Measurements from ENCODE around the gene NUP37. TPM values are rescaled to one million over a fixed set of nuclear protein-coding genes. Genes with fewer than 3 reads are reported as not detected.

Gene NUP37
- total and polyA plus RNA-seq, 2 experiments from 2014 or later: 68.7 to 79.4 TPM

DNA sequence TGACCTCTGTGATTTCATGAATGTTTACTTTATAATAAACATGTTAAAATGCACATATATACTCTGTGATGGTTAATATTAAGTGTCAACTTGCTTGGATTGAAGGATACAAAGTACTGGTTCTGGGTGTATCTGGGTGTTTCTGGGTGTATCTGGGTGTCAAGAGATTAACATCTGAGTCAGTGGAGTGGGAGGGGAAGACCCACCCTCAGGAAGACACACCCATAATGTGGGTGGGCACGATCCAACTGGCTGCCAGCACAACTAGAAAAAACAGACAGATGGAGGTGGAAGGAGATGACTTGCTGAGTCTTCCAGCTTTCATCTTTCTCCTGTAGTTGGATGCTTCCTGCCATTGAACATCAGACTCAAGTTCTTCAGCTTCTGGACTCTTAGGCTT is 11.9 kb downstream of the NUP37 start:
- peaks cover 41% of the 10 kb centered on the region; the same call in 1 of the 2 replicates for H3K36me3 ChIP-seq (ENCODE audit: insufficient read depth)
- Mint-ChIP-seq H3K4me1 (peaks cover 5% of the 10 kb centered on the region), H3K9me3 (no peaks in the 10 kb centered on the region; the same call in 2 of the 3 replicates), H3K36me3 (ENCODE audit: low read depth) (peaks cover 80% of the 10 kb centered on the region), H3K4me3 (no peak overlapping the region), H3K27ac (no peak overlapping the region), H3K27me3 (ENCODE audit: insufficient read depth, low read depth, poor library complexity) (no peaks in the 10 kb centered on the region)
- no peak for DNase-seq (ENCODE audit: low spot score)
- H3F3A ChIP-seq (replicated peaks; ENCODE audit: low read depth): no peaks in the 10 kb centered on the region
- H2AFZ ChIP-seq: no peak overlapping the region
- H4K20me1 ChIP-seq (replicated peaks; ENCODE audit: insufficient read depth): no peaks in the 10 kb centered on the region; the same call in 1 of the 2 replicates
- H3K4me1 ChIP-seq (ENCODE audit: insufficient read depth): peaks cover 5% of the 10 kb centered on the region
- no peak overlapping the region for H3K4me2 ChIP-seq
- no peak overlapping the region for H3K4me3 ChIP-seq
- TF ChIP-seq, protein P1, sequence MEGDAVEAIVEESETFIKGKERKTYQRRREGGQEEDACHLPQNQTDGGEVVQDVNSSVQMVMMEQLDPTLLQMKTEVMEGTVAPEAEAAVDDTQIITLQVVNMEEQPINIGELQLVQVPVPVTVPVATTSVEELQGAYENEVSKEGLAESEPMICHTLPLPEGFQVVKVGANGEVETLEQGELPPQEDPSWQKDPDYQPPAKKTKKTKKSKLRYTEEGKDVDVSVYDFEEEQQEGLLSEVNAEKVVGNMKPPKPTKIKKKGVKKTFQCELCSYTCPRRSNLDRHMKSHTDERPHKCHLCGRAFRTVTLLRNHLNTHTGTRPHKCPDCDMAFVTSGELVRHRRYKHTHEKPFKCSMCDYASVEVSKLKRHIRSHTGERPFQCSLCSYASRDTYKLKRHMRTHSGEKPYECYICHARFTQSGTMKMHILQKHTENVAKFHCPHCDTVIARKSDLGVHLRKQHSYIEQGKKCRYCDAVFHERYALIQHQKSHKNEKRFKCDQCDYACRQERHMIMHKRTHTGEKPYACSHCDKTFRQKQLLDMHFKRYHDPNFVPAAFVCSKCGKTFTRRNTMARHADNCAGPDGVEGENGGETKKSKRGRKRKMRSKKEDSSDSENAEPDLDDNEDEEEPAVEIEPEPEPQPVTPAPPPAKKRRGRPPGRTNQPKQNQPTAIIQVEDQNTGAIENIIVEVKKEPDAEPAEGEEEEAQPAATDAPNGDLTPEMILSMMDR (conservative IDR thresholded peaks at IDR 0.05; ENCODE audit: low read depth in 2 of 2): no peak
- H3K27ac ChIP-seq (ENCODE audit: low read depth): no peak overlapping the region
- peaks cover 8% of the 10 kb centered on the region for H3K79me2 ChIP-seq (replicated peaks; ENCODE audit: insufficient read depth)
- H3K9me2 ChIP-seq (ENCODE audit: insufficient read depth): no peaks in the 10 kb centered on the region
- no peak for ATAC-seq
- no peaks in the 10 kb centered on the region for H3K27me3 ChIP-seq (ENCODE audit: insufficient read depth)

DNA sequence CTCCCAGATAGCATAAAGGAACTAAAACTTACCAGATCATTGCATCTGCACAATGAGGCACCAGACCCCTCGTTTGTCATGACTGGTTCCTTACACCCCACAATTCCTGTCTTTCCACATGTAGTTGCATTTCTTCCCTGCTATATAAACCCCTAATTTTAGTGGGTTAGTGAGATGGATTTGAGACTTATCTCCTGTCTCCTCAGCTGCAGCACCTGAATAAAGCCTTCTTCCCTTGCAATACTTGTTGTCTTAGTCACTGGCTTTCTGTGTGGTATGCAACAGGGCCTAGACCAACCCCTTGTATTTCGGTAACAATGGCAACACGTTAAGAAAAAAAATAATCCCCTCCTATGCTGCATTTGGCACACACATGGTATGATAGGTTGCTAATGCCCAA is 13.0 kb downstream of the NUP37 start:
- no peak overlapping the region for H3K4me2 ChIP-seq
- peaks cover 87% of the 10 kb centered on the region for H3K36me3 Mint-ChIP-seq (ENCODE audit: low read depth)
- no peak overlapping the region for H3K27ac Mint-ChIP-seq
- no peak overlapping the region for H3K4me3 Mint-ChIP-seq
- H3K27ac ChIP-seq (ENCODE audit: low read depth): no peak overlapping the region
- DNase-seq (ENCODE audit: low spot score) (no peak), ATAC-seq (no peak)
- H3F3A ChIP-seq (replicated peaks; ENCODE audit: low read depth): no peaks in the 10 kb centered on the region
- peaks cover 8% of the 10 kb centered on the region for H3K79me2 ChIP-seq (replicated peaks; ENCODE audit: insufficient read depth)
- no peak overlapping the region for H3K4me3 ChIP-seq
- H3K27me3 ChIP-seq (ENCODE audit: insufficient read depth): no peaks in the 10 kb centered on the region
- no peaks in the 10 kb centered on the region for H3K4me1 Mint-ChIP-seq
- H3K27me3 Mint-ChIP-seq (ENCODE audit: insufficient read depth, low read depth, poor library complexity): no peaks in the 10 kb centered on the region
- peaks cover 38% of the 10 kb centered on the region; the same call in 1 of the 2 replicates for H3K36me3 ChIP-seq (ENCODE audit: insufficient read depth)
- no peak overlapping the region for H2AFZ ChIP-seq
- no peaks in the 10 kb centered on the region; the same call in 2 of the 3 replicates for H3K9me3 Mint-ChIP-seq
- H4K20me1 ChIP-seq (replicated peaks; ENCODE audit: insufficient read depth): no peaks in the 10 kb centered on the region; the same call in 1 of the 2 replicates
- H3K9me2 ChIP-seq (ENCODE audit: insufficient read depth): no peaks in the 10 kb centered on the region
- no peaks in the 10 kb centered on the region for H3K4me1 ChIP-seq (ENCODE audit: insufficient read depth)
- TF ChIP-seq ZNF114 (CRISPR knock-in tag; IDR thresholded peaks at IDR 0.05) (no peak), JUNB (IDR thresholded peaks at IDR 0.05; ENCODE audit: unreplicated experiment) (no peak), EZH2phosphoT487 (IDR thresholded peaks at IDR 0.05; ENCODE audit: unreplicated experiment) (no peak), ZNF331 (CRISPR knock-in tag; IDR thresholded peaks at IDR 0.05; ENCODE audit: low read depth) (no peak), STAT1 (IDR thresholded peaks at IDR 0.05; ENCODE audit: unreplicated experiment) (no peak), CREB1 (CRISPR knock-in tag; IDR thresholded peaks at IDR 0.05; ENCODE audit: low read depth) (no peak), EZH2 (IDR thresholded peaks at IDR 0.05; ENCODE audit: low read depth, unreplicated experiment) (no peak), POLR2AphosphoS5 (IDR thresholded peaks at IDR 0.05; ENCODE audit: low read depth) (no peak)
- TF ChIP-seq, protein P2, sequence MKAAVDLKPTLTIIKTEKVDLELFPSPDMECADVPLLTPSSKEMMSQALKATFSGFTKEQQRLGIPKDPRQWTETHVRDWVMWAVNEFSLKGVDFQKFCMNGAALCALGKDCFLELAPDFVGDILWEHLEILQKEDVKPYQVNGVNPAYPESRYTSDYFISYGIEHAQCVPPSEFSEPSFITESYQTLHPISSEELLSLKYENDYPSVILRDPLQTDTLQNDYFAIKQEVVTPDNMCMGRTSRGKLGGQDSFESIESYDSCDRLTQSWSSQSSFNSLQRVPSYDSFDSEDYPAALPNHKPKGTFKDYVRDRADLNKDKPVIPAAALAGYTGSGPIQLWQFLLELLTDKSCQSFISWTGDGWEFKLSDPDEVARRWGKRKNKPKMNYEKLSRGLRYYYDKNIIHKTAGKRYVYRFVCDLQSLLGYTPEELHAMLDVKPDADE (IDR thresholded peaks at IDR 0.05): no peak
- TF ChIP-seq, protein P1 (conservative IDR thresholded peaks at IDR 0.05; ENCODE audit: low read depth in 2 of 2): no peak
- TF ChIP-seq, protein P3, sequence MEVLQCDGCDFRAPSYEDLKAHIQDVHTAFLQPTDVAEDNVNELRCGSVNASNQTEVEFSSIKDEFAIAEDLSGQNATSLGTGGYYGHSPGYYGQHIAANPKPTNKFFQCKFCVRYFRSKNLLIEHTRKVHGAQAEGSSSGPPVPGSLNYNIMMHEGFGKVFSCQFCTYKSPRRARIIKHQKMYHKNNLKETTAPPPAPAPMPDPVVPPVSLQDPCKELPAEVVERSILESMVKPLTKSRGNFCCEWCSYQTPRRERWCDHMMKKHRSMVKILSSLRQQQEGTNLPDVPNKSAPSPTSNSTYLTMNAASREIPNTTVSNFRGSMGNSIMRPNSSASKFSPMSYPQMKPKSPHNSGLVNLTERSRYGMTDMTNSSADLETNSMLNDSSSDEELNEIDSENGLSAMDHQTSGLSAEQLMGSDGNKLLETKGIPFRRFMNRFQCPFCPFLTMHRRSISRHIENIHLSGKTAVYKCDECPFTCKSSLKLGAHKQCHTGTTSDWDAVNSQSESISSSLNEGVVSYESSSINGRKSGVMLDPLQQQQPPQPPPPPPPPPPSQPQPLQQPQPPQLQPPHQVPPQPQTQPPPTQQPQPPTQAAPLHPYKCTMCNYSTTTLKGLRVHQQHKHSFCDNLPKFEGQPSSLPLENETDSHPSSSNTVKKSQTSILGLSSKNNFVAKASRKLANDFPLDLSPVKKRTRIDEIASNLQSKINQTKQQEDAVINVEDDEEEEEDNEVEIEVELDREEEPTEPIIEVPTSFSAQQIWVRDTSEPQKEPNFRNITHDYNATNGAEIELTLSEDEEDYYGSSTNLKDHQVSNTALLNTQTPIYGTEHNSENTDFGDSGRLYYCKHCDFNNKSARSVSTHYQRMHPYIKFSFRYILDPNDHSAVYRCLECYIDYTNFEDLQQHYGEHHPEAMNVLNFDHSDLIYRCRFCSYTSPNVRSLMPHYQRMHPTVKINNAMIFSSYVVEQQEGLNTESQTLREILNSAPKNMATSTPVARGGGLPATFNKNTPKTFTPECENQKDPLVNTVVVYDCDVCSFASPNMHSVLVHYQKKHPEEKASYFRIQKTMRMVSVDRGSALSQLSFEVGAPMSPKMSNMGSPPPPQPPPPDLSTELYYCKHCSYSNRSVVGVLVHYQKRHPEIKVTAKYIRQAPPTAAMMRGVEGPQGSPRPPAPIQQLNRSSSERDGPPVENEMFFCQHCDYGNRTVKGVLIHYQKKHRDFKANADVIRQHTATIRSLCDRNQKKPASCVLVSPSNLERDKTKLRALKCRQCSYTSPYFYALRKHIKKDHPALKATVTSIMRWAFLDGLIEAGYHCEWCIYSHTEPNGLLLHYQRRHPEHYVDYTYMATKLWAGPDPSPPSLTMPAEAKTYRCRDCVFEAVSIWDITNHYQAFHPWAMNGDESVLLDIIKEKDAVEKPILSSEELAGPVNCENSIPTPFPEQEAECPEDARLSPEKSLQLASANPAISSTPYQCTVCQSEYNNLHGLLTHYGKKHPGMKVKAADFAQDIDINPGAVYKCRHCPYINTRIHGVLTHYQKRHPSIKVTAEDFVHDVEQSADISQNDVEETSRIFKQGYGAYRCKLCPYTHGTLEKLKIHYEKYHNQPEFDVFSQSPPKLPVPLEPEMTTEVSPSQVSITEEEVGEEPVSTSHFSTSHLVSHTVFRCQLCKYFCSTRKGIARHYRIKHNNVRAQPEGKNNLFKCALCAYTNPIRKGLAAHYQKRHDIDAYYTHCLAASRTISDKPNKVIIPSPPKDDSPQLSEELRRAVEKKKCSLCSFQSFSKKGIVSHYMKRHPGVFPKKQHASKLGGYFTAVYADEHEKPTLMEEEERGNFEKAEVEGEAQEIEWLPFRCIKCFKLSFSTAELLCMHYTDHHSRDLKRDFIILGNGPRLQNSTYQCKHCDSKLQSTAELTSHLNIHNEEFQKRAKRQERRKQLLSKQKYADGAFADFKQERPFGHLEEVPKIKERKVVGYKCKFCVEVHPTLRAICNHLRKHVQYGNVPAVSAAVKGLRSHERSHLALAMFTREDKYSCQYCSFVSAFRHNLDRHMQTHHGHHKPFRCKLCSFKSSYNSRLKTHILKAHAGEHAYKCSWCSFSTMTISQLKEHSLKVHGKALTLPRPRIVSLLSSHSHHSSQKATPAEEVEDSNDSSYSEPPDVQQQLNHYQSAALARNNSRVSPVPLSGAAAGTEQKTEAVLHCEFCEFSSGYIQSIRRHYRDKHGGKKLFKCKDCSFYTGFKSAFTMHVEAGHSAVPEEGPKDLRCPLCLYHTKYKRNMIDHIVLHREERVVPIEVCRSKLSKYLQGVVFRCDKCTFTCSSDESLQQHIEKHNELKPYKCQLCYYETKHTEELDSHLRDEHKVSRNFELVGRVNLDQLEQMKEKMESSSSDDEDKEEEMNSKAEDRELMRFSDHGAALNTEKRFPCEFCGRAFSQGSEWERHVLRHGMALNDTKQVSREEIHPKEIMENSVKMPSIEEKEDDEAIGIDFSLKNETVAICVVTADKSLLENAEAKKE (CRISPR knock-in tag; IDR thresholded peaks at IDR 0.05): no peak
